MCF 10A (cell line): ENCODE data around the gene ME3. TPM values are rescaled to one million over a fixed set of nuclear protein-coding genes. Genes with fewer than 3 reads are reported as not detected.

Source experiments
- BruUV-seq: library from RNA; stranded (reverse); fragments of 400-500 nt; replicated peaks from 2 replicates; lab custom pipeline; 2021; lab: Mats Ljungman, UMichigan
- CTCF ChIA-PET: fragments of 300-600 bp; sonication (Branson Sonifier 250); formaldehyde crosslinking; extraction: SDS; loops from one replicate; lab custom pipeline; 2021; ENCODE audit warnings: antibody characterized with exemption, inconsistent platforms; lab: Yijun Ruan, JAX
- POLR2A ChIA-PET: fragments of 300-600, 350-650 bp; sonication (Branson Sonifier 250); formaldehyde crosslinking; extraction: SDS; loops from one replicate; lab custom pipeline; 2020; ENCODE audit warnings: antibody characterized with exemption, inconsistent platforms; lab: Yijun Ruan, JAX
- DNase-seq: peaks from one replicate; pipeline ENCODE4 v3.0.0-alpha.2; 2018; ENCODE audit not compliant: unreplicated experiment
- H3K27ac Mint-ChIP-seq: one replicate; pipeline ENCODE4 v1.8.0; 2022; ENCODE audit warnings: mild to moderate bottlenecking, low read depth, mixed read lengths; ENCODE audit not compliant: unreplicated experiment
- H3K27me3 Mint-ChIP-seq: one replicate; pipeline ENCODE4 v1.8.0; 2022; ENCODE audit warnings: mixed read lengths; ENCODE audit not compliant: insufficient read depth, unreplicated experiment
- H3K36me3 Mint-ChIP-seq: one replicate; pipeline ENCODE4 v1.8.0; 2022; ENCODE audit warnings: mild to moderate bottlenecking, moderate library complexity, mixed read lengths; ENCODE audit not compliant: insufficient read depth, unreplicated experiment
- H3K4me1 Mint-ChIP-seq: one replicate; pipeline ENCODE4 v1.8.0; 2022; ENCODE audit warnings: mixed read lengths; ENCODE audit not compliant: insufficient read depth, unreplicated experiment
- H3K4me3 Mint-ChIP-seq: one replicate; pipeline ENCODE4 v1.8.0; 2022; ENCODE audit warnings: mild to moderate bottlenecking, moderate library complexity, mixed read lengths; ENCODE audit not compliant: unreplicated experiment
- H3K9me3 Mint-ChIP-seq: one replicate; pipeline ENCODE4 v1.8.0; 2022; ENCODE audit warnings: mixed read lengths; ENCODE audit not compliant: unreplicated experiment
- intact Hi-C: fragments of 100-400 bp; cut with micrococcal nuclease; formaldehyde crosslinking; loops from 2 replicates; pipeline ENCODE4 v1.14.1; 2022
- total RNA-seq: library from RNA; stranded (reverse); gene quantifications from 2 replicates; pipeline ENCODE4 v1.2.3, GENCODE V29; 2022
- TF ChIP-seq, protein P1 (sequence below): fragments of 200-600 bp; IDR thresholded peaks from one replicate; pipeline ENCODE4 v1.8.0; 2022; ENCODE audit warnings: antibody characterized with exemption, mild to moderate bottlenecking; ENCODE audit not compliant: unreplicated experiment

ME3 gene
- total RNA-seq, 1 experiment from 2014 or later = not detected

DNA sequence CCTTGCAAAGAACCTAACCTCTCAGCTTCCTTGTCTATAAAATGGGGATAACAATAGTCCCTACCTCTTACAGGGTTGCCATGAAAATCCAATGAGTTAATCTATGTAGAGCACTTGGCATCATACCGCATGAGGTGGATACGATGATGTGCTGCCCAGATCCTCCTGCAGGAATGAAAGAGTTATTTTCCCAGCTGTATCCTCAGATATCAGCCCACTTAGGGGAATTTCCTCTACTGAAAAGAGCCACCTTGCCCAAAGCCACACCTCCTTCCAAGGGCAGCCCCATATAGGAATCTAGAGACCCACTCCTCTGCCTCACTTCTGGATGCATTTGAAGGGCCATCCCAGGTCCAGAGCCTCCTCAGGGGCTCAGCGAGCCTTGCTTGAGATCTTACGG is 169.3 kb downstream of the ME3 start:
- TF ChIP-seq, protein P1, sequence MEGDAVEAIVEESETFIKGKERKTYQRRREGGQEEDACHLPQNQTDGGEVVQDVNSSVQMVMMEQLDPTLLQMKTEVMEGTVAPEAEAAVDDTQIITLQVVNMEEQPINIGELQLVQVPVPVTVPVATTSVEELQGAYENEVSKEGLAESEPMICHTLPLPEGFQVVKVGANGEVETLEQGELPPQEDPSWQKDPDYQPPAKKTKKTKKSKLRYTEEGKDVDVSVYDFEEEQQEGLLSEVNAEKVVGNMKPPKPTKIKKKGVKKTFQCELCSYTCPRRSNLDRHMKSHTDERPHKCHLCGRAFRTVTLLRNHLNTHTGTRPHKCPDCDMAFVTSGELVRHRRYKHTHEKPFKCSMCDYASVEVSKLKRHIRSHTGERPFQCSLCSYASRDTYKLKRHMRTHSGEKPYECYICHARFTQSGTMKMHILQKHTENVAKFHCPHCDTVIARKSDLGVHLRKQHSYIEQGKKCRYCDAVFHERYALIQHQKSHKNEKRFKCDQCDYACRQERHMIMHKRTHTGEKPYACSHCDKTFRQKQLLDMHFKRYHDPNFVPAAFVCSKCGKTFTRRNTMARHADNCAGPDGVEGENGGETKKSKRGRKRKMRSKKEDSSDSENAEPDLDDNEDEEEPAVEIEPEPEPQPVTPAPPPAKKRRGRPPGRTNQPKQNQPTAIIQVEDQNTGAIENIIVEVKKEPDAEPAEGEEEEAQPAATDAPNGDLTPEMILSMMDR = no peak
- H3K4me1 Mint-ChIP-seq = no peaks in the 10 kb centered on the region
- CTCF ChIA-PET = interaction anchor here (0.7 to 0.9 kb wide), 2 partner anchors 43 to 60 kb away, joined by 3 read pairs; no protein-coding TSS in a partner anchor
- H3K36me3 Mint-ChIP-seq = no peaks in the 10 kb centered on the region
- H3K9me3 Mint-ChIP-seq = no peaks in the 10 kb centered on the region
- no peaks in the 10 kb centered on the region for H3K27me3 Mint-ChIP-seq
- no peak overlapping the region for H3K4me3 Mint-ChIP-seq
- DNase-seq = no peak
- intact Hi-C loops = no loop called here
- BruUV-seq = no TSS peak
- no peak overlapping the region for H3K27ac Mint-ChIP-seq
- POLR2A ChIA-PET = no interaction called here

DNA sequence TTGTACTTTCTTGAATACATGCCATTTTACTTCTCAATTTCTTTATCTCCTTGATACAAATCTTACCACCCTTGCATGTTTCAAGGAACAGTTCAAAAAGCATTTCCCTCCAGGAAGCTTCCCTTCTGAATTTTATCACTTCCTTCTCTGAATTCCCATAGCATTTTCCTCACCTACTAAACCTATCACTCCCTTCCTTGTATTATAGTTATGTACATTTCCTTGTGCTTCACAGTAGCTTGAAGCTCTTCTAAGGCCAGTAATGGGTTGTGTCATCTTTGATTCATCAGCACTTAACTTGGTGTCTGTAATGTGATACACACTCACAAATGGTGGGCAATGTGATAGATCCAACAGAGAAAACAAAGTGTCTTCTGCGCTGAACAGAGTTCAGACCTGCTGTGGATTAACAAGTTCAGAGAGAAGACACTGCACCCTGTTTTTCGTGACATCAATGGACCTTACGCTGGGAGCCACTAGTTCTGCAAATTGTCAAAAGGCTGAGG is 170.2 kb downstream of the ME3 start:
- no peak for DNase-seq
- TF ChIP-seq, protein P1 = no peak
- H3K4me1 Mint-ChIP-seq = peaks cover 5% of the 10 kb centered on the region
- no peak overlapping the region for H3K4me3 Mint-ChIP-seq
- ChIA-PET CTCF (interaction anchor here (0.7 to 1.0 kb wide), 3 partner anchors 18 to 478 kb away, joined by 3 read pairs; no protein-coding TSS in a partner anchor), POLR2A (no interaction called here)
- no peaks in the 10 kb centered on the region for H3K9me3 Mint-ChIP-seq
- intact Hi-C loops = no loop called here
- H3K27ac Mint-ChIP-seq = no peak overlapping the region
- BruUV-seq = no TSS peak
- H3K27me3 Mint-ChIP-seq = no peaks in the 10 kb centered on the region
- H3K36me3 Mint-ChIP-seq = no peaks in the 10 kb centered on the region

DNA sequence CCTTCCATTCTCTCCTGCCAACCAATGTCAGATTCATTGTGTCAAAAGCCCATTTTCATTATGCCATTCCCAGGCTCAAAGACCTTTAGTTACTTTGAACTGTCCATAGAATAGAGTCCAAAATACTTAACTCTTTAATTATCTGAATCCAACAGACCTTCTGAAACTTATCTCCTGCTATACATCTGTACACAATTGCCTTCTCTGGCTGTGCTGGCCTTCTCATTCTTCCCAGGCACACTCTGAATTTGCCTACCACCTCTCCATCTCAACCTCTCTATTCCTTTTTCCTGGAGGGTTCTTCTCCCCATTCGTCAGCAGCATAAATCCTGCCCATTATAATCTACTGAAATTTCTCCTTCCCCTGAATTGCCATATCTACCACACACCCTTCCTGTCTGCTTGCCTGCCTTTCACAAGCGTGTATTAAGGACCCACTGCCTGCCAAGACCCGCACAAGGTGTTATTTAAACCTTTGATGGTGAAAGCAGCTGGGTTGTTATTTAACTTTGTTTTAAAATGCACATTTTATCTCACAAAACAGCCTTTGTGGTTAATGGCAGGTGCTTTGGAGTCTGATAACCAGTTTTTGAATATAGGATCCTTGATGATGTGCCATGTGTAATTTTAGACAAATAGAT is 171.8 kb downstream of the ME3 start:
- Mint-ChIP-seq H3K4me1 (peaks cover 7% of the 10 kb centered on the region), H3K4me3 (no peak overlapping the region), H3K9me3 (no peaks in the 10 kb centered on the region), H3K27ac (no peak overlapping the region), H3K36me3 (no peaks in the 10 kb centered on the region), H3K27me3 (no peaks in the 10 kb centered on the region)
- intact Hi-C loops = no loop called here
- POLR2A ChIA-PET = no interaction called here
- no peak for DNase-seq
- BruUV-seq = no TSS peak
- TF ChIP-seq, protein P1 = no peak
- CTCF ChIA-PET = no interaction called here

DNA sequence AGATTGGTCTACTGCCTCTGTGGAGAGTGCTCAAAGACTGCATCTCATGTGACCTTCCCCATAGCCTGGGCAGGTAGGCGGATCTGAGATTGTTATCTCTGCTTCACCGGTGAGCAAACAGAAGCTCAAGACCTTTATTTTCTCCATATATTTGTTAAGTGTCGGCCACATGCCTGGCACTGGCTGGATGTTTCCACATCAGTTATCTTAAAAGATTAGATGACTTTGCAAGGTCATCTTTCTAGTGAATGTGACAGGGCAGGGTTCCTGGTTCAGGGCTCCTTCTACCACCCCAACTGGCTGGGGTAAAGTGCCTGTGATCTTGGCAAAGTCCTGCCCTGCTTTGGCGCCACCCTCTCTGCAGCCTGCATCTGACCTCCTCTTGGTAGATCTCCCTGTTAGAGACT is 172.7 kb downstream of the ME3 start:
- no peak for DNase-seq
- no peak overlapping the region for H3K4me3 Mint-ChIP-seq
- no peak overlapping the region for H3K27ac Mint-ChIP-seq
- no peaks in the 10 kb centered on the region for H3K27me3 Mint-ChIP-seq
- TF ChIP-seq, protein P1 = no peak
- H3K9me3 Mint-ChIP-seq = no peaks in the 10 kb centered on the region
- intact Hi-C loops = no loop called here
- no TSS peak for BruUV-seq
- POLR2A ChIA-PET = interaction anchor here (1.0 kb wide), 1 partner anchor 17 kb away, joined by 3 read pairs; no protein-coding TSS in a partner anchor
- H3K36me3 Mint-ChIP-seq = no peaks in the 10 kb centered on the region
- peaks cover 7% of the 10 kb centered on the region for H3K4me1 Mint-ChIP-seq
- CTCF ChIA-PET = interaction anchor here (0.5 to 0.6 kb wide), 2 partner anchors 9 to 30 kb away, joined by 3 read pairs; no protein-coding TSS in a partner anchor
